Muscle of arm (tissue), 14 donors: ENCODE measurements around the gene ZNF565. TPM values are rescaled to one million over a fixed set of nuclear protein-coding genes. Genes with fewer than 3 reads are reported as not detected.
"Not testable (repeated sequence)": the region's sequence is repeated elsewhere in the genome, so short reads cannot be mapped to it uniquely, and the experiment has no call there.

Source experiments
- DNase-seq: peaks from one replicate; pipeline ENCODE4 v3.0.0-alpha.2; 2013
- long read RNA-seq, 11 donors: transcript quantifications; one replicate each; lab custom pipeline, GENCODE V29; 2026
- polyA plus RNA-seq, 12 donors: library from polyadenylated mRNA; unstranded; fragments of 120-200 nt; gene quantifications; one replicate each; pipeline ENCODE4 v1.2.1, GENCODE V29; 2013; ENCODE audit not compliant: insufficient read length in 12 of 12

The ZNF565 gene
- polyA plus RNA-seq = 1 to 10 TPM in 10 of 12 donors, not detected in 2; 4.8 to 9.2 (median 6.3) TPM
- long read RNA-seq, donor 1, partial matches to known transcripts = 0 of 1 reads
- long read RNA-seq, donor 1, other reads (novel, unspliced or antisense) = 0 of 1 reads
- long read RNA-seq, donor 2, partial matches to known transcripts = 0 of 22 reads
- long read RNA-seq, donor 2, other reads (novel, unspliced or antisense) = 19 of 22 reads
- long read RNA-seq, donor 3, partial matches to known transcripts = 0 of 3 reads
- long read RNA-seq, donor 3, other reads (novel, unspliced or antisense) = 0 of 3 reads
- long read RNA-seq, donor 4, partial matches to known transcripts = 13 of 13 reads
- long read RNA-seq, donor 4, other reads (novel, unspliced or antisense) = 0 of 13 reads
- long read RNA-seq, donor 5, transcript ZNF565-201 (5 exons, 2,023 nt) = major isoform, 5 of 36 reads
- long read RNA-seq, donor 5, partial matches to known transcripts = 16 of 36 reads
- long read RNA-seq, donor 5, other reads (novel, unspliced or antisense) = 14 of 36 reads
- long read RNA-seq, donor 6, partial matches to known transcripts = 19 of 21 reads
- long read RNA-seq, donor 6, other reads (novel, unspliced or antisense) = 0 of 21 reads
- long read RNA-seq, donor 7, partial matches to known transcripts = 0 of 1 reads
- long read RNA-seq, donor 7, other reads (novel, unspliced or antisense) = 0 of 1 reads
- long read RNA-seq, donor 8, partial matches to known transcripts = 0 of 14 reads
- long read RNA-seq, donor 8, other reads (novel, unspliced or antisense) = 11 of 14 reads
- long read RNA-seq, donor 9, partial matches to known transcripts = 55 of 58 reads
- long read RNA-seq, donor 9, other reads (novel, unspliced or antisense) = 0 of 58 reads
- long read RNA-seq, donor 10, partial matches to known transcripts = 0 of 2 reads
- long read RNA-seq, donor 10, other reads (novel, unspliced or antisense) = 0 of 2 reads
- long read RNA-seq, donor 11, partial matches to known transcripts = 75 of 94 reads
- long read RNA-seq, donor 11, other reads (novel, unspliced or antisense) = 18 of 94 reads

DNA sequence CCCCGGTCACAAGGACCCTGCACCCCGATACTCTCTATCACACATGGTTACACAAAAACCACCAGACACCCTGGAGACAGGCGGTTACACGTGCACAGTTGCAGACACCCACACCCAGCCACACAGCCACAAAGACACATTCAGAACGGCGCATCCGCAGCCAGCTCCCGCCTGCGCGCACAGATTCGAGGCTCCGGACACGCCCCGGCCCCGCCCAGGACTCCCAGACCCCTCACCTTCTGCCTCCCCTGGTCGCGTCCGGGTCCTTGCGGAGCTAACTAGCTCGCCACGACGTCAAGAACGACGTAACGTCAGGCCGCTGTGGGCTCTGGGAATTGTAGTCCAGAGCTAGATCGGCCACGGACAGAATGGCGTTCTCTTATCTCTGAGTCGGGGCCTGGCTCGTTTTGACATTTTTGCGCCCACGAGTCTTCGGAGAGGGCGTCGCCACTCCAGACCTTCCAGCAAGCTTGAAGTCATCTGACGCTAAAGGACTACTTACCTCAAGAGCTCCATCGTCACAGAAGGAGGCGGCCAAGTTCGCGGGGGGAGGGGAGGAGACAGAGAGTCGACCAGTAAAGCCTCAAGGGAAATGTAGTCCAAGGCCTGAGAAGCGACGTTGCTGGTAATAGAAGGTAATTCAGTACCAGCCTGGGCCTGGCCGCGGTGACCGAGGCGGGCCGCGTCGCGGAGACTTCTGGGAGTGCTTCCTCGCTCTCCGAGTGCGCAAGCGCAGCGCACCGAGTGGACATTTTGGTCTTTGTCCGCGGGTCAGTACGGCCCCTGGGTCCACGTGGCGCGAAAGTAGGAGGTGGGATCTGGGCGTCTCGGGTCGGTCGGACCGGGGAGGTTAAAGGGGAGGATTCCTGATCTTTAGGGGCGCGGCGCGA, at the start of gene ZNF565, which contains the start of gene ZNF146:
ZNF565 (minus strand) TSS at position 280 of the 890 bp plus-strand sequence. CDS start 12,680 bp downstream, outside the sequence.
ZNF146 (plus strand) TSS at position 721 of the 890 bp plus-strand sequence. CDS start 21,335 bp downstream, outside the sequence.
- peak; percentile 98 for DNase-seq

- DNase-seq = no peak
Measured at GRCh38 chr19:36259211-36259610, 44.7 kb upstream of the ZNF565 start.

DNA sequence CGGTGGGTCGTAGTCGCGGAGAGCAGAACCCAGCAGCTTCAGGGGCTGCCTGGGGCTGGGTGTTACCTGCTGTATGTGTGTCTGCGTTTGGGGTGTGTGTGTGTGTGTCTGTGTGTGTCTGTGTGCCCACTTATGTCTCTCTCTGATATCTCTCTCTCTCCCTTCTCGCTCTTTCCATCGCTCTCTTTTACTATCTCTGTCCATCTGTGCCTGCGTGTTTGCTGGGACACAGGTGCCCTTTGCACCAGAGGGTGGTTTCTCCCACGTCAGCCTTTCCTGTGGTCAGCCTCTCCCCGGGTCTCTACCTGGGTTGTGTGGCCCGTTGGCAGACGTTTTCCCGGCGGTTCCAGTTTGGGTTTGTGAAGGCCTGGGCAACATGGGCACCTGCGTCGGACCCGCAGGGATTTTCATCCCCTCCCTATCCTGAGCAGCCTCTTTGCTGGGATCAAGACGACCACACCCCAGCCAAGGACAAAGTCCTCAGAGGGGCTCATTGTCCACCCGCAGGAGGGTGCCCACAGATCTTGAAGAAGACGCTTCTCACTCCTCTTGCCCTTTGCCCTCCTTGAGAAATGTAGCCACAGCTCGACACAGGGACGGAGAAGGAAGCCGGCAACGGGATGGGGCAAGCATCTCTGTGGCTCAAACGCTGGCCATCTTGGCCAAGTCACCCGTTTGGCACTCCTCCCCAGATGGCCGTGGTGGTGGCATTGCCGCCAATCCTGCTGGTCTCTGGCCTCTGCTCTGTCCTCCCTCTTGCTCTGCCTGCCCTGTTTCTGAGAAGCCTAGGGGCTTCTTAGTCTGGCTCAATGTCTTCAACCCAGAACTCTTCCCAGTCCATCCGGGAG, 43.8 kb upstream of the ZNF565 start:
- DNase-seq = no peak

GRCh38 chr19:36257520-36257876, 43.0 kb upstream of the ZNF565 start:
- DNase-seq = peak; percentile 11

- DNase-seq = no peak
Measured at GRCh38 chr19:36256853-36257519, 42.5 kb upstream of the ZNF565 start.

DNA sequence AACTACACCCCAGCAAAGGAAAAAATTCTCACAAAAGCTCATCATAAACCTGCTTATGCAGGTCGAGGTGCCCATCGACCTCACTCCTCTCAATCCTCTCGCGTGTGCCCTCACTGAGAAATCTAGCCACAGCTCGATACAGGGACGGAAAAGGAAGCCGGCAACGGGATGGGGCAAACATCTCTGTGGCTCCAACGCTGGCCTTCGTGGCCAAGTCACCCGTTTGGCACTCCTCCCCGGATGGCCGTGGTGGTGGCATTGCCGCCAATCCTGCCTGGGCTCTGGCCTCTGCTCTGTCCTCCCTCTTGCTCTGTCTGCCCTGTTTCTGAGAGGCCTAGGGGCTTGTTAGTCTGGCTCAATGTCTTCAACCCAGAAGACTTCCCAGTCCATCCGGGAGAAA, 41.6 kb upstream of the ZNF565 start:
- no peak for DNase-seq

DNA sequence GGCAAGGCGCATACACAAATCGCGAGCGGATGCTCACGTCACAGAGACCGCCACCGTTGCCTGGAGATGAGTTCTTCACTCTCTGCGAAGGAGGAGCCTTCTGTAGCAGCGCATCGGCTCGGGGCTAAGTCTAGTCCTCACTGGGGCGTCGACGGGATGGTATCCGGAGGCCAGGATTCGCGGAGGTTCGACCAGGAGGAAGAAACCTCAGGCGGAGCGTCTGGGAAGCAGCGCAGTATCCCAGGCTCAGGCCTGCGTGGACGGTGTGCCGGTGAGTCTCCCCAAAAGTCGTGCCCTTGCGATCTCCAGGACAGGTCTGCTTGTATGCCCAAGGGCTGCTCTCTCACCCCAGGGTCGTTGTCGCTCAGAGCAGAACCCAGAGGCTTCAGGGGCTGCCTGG, 40.9 kb upstream of the ZNF565 start:
- no peak for DNase-seq

DNA sequence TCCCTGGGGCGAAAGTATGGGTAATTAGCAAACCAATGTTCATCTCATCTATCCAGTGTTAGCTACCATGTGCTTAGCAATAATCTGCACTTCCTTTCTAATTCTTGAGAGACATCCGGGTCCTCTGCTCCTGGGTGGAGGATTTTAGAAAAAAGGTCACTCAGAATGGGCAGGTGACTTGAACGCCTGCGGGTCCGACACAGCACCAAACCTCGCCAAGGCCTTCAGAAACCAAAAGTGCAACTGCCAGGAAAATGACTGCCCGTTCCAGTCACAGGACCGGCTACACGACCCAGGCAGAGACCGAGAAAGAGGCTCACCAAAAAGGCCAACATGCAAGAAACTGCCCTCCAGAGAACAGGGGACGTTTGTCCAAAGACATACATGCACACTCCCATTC, 40.4 kb upstream of the ZNF565 start:
- DNase-seq = no peak

DNA sequence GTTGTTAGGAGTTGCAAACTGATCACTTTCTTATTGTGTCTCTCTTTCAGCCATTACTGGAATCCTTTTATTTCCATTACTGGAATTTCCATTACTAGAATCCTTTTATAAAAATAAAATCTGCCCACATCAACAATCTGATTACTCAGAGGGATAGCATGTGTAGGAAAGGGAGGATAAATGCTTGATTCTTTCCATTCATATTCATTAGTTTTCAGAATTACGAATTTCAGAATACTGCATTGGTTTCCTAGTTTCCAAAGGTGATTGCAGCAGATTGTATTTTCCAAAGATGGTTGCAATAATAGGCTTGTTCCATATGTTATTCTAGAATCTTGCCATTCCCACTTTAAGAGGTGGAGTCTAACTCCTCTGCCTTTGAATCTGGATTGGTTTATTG, 37.6 kb upstream of the ZNF565 start:
- DNase-seq = no peak

DNA sequence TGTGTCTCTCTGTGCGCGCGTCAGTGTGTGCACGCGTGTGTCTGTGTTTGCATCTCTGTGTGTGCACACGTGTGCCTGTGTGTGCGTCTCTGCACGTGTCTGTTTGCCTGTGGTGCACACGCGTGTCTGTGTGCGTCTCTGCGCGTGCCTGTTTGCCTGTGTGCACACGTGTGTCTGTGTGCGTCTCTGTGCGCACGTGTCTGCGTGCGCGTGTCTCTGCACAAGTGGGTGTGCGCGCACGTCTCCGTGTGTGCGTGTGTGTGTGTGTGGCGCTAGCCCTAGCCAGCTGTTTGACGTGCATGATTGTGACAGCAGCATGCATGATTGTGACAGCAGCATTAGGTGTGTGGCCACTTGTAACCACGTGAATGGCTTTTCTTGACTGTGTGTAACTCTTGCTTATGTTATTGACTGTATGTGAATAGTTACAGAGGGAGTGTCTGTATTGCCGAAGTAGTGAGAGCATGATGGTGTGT, 31.6 kb upstream of the ZNF565 start:
- DNase-seq = no peak

DNA sequence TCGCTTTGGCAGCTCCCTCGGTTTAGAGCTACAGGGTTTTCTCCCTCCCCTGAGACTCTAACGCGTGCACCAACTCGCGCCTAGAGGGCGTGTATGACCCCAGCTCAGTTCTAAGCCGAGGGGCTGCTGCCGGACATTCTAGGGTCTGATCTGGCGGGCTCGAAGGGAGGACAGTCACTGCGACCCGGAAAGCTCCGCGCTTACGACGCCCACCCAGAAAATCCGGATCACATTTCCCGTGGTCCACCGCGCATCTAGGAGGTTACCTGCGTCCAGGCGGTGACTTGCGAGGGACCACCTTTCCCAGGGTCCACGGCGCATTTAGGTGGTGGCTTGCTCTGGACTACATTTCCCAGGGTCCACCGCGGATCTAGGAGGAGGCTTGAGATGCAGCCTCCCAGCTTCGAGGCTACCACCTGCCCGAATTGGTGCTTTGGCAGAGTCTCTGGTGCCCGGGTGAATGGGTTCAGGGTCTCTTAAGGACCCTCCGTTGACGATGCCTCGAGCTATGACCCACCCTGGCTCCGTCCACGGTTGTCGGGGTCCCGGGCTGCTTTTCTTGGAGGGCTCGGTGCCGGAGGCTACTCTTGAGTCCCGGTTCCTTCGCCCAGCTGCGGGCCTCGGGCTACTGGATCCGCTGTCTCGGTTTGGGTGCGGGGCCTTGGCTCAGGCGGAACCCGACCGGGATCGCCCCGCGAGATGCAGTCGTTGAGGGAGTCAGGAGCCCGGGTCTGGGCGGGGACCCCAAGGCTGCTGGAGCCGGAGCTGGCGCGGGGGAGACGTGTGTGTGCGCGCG, 30.9 kb upstream of the ZNF565 start:
- peak; percentile 28 for DNase-seq

- DNase-seq = no peak
Measured at GRCh38 chr19:36244066-36244465, 29.6 kb upstream of the ZNF565 start.

- no peak for DNase-seq
Measured at GRCh38 chr19:36236946-36237310, 22.5 kb upstream of the ZNF565 start.

- DNase-seq = no peak
Measured at GRCh38 chr19:36236304-36236945, 22.0 kb upstream of the ZNF565 start.

GRCh38 chr19:36233626-36234025, 19.2 kb upstream of the ZNF565 start:
- not testable (repeated sequence) for DNase-seq

DNA sequence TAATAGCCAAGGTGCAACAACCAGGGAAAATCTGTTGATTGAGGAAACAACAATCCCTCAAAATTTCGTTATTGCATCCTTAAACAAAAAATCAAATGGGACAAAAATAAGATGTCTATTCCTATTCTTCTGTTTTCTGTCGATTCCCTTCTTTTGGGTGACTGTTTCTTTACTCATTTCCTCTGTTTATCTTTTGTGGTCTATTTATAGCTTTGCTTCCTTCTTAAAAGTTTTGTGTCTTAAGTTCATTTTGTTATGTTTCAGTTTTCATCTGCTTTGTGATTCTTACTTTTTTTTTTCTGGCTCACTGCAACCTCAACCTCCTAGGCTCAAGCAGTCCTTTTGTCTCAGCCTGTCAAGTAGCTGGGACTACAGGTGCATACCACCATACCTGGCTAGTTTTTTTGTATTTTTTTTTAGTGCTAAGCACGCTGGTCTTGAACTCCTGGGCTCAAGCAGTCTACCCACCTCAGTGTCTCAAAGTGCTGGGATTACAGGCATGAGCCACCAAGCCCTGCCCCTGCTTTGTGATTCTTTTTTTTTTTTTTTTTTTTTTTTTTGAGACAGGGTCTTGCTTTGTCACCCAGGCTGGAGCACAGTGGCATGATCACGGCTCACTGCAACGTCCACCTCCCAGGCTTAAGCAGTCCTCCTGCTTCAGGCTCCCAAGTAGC, 10.9 kb upstream of the ZNF565 start:
- DNase-seq = no peak

GRCh38 chr19:36222503-36222902, 8.0 kb upstream of the ZNF565 start:
- DNase-seq = no peak

DNA sequence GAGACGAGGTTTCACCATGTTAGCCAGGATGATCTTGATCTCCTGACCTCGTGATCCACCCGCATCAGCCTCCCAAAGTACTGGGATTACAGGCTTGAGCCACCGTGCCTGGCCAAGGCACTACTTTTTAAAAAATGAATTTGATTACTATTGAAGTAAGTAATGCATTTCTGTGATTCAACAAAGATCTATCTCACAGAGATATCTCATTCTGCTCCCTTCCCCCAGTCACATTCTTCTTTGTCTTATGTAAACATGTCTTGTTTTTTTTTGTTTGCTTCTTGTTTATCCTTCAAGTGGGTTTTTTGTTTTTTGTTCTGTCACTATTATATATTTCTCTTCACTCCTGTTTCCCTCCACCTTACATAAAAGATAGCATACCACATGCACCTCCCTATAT, 7.0 kb upstream of the ZNF565 start:
- DNase-seq = no peak
